ENCODE data around the gene EXD2.
"Not testable (repeated sequence)": the region's sequence is repeated elsewhere in the genome, so short reads cannot be mapped to it uniquely, and the experiment has no call there.

Gene EXD2

DNA sequence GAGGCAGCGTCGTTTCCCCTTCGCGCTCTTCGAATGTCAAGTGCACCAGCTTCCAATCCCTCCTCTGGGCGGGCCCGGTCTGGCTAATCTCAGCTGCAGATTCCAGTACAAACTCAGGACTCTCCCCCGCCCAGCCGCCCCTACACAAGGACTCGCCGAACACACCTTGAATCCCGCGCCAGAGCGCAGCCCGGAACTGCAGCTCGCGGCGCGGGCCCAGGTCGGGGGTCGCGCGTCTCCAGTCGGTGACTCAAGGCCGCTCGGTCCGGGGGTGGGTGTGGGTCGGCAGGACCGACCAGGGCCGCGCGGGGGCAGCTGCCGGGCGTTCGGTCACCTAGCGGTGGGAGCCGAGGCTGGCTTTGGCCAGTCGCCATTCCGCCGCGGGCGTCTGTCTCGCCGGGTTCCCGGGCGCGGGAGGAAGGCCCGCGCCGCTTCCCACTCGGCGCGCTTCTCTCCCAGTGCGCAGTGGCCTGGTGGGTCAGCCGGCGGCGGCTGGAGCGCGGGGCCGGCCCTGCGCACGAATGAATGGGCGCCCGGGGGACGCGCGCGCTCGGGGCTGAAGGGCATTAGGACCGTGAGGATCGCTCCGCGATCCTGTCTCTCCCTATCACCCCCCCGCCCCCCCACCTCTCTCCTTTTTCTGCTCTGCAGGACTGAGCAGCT lies 68.4 kb downstream of the EXD2 start, which contains the start of gene GALNT16:
Gene GALNT16, plus strand, starts transcription at position 632 of the 663 bp plus-strand sequence. CDS start 133 bp downstream, outside the sequence.
- no peak for DNase-seq

DNA sequence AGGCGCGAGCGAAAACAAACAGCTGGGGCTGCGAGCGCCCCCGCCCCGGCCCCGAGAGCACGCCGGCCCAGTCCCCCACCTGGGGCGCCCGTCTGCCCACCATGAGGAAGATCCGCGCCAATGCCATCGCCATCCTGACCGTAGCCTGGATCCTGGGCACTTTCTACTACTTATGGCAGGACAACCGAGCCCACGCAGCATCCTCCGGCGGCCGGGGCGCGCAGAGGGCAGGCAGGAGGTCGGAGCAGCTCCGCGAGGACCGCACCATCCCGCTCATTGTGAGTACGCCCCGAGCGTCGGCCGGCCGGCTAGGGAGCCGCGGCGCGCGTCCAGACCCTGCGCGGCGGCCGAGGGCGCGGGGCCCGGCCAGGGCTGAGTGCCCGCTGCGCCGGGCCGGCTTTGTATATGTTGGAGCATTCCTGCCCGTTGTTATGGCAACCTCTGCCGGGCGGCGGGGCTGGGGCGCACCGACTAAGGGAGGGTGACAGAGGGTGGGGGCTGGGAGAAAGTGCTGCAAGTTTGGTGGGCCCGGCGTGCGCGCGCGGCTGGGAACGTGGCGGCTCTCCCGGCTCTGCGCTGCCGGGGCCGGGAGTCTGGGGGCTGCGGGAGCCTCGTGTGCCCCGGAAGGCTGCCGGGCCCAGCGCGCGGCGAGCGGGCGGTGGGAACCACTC lies 69.0 kb downstream of the EXD2 start:
- peak; percentile 33 for DNase-seq

DNA sequence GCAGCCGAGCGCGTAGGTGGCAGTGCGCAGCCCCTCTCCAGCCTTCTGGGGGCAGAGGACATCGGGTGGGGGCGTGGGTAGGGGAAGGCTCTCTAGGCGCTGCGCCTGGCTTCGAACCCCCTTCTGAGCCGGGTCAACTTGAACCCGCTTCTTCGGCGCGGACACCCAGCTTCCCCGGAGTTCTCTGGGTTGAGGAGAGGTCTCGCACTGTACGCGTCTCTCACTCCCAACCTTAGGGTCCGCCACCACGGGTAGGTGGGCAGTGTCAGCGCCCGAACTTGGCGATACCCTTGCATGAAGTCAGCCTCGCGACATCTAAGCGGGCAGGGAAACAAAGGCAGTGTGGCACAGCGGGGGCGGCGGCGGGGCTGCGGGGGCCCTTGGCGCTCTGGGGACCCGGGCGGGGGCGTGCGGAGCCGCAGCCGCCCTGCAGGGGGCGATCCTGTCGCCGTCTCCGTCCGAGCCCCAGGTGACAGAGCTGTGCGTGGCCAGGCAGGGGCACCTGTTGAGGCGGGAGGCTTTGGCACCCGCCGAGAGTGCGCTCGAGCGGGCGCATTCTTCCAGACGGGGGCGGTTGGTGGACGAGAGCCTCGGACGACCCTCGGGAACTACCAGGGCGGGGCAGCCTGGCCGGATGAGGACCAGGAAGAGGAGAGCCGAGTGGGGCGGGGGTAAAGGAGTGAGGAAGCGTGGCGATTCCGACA lies 69.7 kb downstream of the EXD2 start:
- DNase-seq, result no peak

DNA sequence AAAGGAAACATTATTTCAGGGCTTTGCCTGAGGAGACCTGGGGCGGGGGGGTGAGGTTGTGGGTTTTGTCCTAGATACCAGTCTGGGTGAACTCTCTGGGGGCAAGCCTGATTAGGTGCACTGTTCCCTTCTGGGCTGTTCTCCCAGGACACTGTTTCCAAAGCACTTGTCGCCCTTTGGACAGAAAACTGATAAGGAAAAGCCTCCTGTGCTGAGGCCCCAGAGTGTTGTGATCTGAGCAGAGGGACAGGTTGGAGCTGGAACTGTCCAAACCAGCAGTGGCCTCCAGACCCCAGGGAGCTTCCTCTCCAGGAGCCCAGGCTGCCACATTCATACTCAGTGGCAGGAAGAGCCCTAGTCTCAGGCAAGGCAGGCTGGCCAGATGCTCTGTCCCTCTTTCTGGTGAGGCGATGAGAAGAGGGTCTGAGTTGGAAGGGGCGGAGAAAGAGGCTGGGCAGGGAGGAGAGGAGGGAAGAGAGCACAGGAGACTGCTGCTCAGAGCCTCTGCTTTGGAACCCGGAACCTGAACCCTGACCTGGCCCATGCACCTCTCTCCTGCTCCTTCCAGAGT lies 70.5 kb downstream of the EXD2 start:
- DNase-seq, result no peak

- DNase-seq, result no peak
Observed at GRCh38 chr14:69262516-69262915, 71.2 kb downstream of the EXD2 start.

- DNase-seq, result no peak
Observed at GRCh38 chr14:69263364-69263763, 72.1 kb downstream of the EXD2 start.

- DNase-seq, result no peak
Observed at GRCh38 chr14:69263771-69264170, 72.5 kb downstream of the EXD2 start.

- DNase-seq, result no peak
Observed at GRCh38 chr14:69266572-69267345, 75.5 kb downstream of the EXD2 start.

- no peak for DNase-seq
Observed at GRCh38 chr14:69267492-69267891, 76.2 kb downstream of the EXD2 start.

DNA sequence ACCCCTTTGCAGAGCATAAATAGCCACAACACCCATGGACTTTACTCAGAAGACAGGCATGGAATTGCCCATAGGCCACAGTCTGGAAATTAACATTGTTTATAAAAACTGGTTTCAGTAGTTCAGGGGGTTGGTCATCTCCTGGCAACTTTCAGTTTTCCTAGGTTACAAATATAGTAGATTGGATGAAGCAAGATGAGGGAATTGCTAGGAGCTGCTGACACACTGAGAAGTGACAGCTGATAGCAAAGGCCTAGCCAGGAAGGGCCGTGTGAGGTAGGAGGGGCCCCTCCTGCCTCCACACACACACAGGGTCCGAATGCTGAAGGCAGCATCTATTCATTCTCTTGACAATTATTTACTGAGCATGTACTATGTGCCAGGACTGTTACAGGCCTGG lies 76.9 kb downstream of the EXD2 start:
- no peak for DNase-seq

GRCh38 chr14:69268763-69269162 lies 77.5 kb downstream of the EXD2 start:
- no peak for DNase-seq

DNA sequence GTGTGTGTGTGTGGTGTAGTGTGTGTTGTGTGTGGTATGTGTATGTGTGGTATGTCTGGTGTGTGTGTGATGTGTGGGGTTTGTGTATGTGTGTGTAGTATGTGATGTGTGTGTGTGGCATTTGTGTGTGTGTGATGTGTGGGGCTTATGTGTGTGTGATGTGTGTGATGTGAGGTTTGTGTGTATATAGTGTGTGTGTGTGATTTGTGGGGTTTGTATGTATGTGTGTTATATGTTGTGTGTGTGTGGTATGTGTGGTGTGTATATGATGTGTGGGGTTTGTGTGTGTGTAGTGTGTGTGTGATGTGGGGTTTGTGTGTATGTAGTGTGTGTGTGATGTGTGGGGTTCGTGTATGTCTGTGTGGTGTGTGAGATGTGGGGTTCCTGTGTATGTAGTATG lies 78.1 kb downstream of the EXD2 start:
- no peak for DNase-seq

DNA sequence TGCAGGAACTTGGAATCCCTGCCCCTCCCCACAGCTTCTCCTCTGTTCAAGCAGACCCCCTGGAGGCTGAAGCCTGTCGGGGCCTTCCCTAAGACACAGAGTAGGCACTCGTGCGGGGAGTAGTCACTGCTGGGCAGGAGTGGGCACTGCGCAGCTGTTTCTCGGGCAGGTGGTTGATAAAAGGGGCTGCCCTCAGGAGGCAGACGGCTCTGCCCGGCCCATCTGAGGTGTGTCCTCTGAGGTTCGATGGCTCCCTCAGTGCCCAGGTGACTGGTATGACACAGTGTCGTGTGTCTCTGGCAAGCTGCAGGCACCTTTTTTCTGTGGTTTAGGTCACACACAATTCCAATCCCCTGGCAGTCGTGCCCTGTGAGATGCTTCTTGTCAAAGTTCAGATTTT lies 78.8 kb downstream of the EXD2 start:
- DNase-seq, result no peak

- no peak for DNase-seq
Observed at GRCh38 chr14:69270795-69271708, 79.8 kb downstream of the EXD2 start.

- DNase-seq, result no peak
Observed at GRCh38 chr14:69274321-69274720, 83.0 kb downstream of the EXD2 start.

DNA sequence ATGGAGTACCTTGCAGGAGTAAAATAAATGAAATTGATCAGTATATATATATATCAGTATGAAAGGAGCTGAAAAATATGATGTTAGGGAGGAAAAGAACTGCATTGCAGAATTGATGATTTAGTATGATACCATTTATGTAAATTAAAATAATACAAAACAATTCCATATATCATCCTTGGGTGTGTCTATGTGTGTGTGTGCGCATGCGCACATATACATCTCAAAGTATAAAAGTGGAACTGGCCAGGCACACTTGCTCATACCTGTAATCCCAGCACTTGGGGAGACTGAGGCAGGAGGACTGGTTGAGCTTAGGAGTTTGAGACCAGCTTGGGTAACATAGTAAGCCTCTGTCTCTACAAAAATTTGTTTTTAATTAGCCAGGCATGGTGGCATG lies 84.0 kb downstream of the EXD2 start:
- no peak for DNase-seq

DNA sequence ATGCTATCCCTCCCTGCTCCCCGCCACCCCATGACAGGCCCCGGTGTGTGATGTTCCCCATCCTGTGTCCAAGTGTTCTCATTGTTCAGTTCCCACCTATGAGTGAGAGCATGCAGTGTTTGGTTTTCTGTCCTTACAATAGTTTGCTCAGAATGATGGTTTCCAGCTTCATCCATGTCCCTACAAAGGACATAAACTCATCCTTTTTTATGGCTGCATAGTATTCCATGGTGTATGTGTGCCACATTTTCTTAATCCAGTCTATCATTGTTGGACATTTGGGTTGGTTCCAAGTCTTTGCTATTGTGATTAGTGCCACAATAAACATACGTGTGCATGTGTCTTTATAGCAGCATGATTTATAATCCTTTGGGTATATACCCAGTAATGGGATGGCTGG lies 86.1 kb downstream of the EXD2 start:
- DNase-seq, result not testable (repeated sequence)

DNA sequence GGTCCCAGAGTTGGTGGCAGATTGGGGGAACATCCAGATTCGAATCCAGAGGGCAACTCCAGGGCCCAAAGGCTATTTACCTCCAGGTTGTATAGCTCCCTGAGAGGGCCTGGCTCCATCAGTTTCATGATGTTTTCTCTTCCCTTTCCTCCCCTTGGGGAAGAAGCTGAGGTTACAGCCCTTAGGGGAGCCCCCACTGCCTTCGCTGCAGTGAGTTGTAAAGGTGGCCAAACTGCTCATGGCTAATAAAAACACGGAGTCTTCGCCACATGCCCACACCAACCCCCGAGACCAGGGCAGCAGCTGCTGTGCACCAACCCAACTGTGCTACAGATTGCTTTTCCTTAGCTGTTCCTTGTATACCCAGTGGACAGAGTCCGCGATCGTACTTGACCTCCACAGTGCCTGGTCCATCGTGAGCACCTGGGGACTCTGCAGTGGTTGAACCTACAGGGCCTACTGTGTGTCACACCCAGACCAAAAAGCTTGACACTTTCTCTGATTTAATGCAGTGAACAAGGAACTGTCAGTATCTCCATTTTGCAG lies 89.5 kb downstream of the EXD2 start:
- no peak for DNase-seq

- no peak for DNase-seq
Observed at GRCh38 chr14:69281450-69282169, 90.3 kb downstream of the EXD2 start.

GRCh38 chr14:69282448-69282847 lies 91.2 kb downstream of the EXD2 start:
- no peak for DNase-seq

DNA sequence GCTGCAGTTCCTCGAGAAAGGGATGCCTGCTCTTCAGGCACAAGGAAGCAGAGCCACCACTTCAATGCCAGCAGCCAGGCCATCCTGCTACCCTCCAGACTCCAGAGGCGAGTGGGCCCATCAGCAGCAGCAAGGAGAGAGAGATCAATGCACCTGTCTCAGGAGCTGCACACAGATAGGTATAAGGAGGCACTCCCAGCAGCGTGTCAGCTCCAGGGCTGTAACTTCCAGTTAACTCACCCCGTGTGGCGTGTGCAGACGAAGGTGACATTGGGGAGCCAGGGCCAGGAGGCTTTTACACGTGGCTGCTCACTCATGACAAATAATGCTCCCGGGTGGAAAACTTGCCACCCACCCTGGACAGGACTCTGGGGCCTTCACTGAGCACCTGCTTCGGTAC lies 92.9 kb downstream of the EXD2 start:
- DNase-seq, result no peak

Data from NCI-H524 treated with DMSO at 0.1 percent for 48 hours (cell line).